ENCODE data around the gene CCDC188.

CCDC188 gene

GRCh38 chr22:20153945-20154344 lies 3.1 kb upstream of the CCDC188 start:
- no peak overlapping the region for H4K91ac ChIP-seq (ENCODE audit: low read depth, low read length, poor library complexity)
- H3K27ac ChIP-seq (replicated peaks; ENCODE audit: low read length) = no peak overlapping the region
- H3K4me1 ChIP-seq (ENCODE audit: control insufficient read depth in 2 of 2, insufficient read depth in 1 of 2, low read depth in 1 of 2, low read length in 2 of 2) = peaks cover 13 to 35% of the 10 kb centered on the region in 2 donors
- H3K9ac ChIP-seq (ENCODE audit: low read depth, low read length, poor library complexity) = peak overlapping the region; percentile 70
- H4K8ac ChIP-seq (ENCODE audit: low read depth, low read length) = no peak overlapping the region
- no peak overlapping the region for H3K4ac ChIP-seq (ENCODE audit: low read length)
- H2BK12ac ChIP-seq (ENCODE audit: low read length) = no peak overlapping the region
- peak overlapping the region; percentile 0 for H3K18ac ChIP-seq (ENCODE audit: low read length)
- no CpG with 5 or more reads among the region's 16 CpGs for WGBS, 2 donors (ENCODE audit: extremely low coverage in 2 of 2, insufficient read length in 2 of 2, insufficient replicate concordance in 1 of 2)
- H3K14ac ChIP-seq (ENCODE audit: low read length) = peak overlapping the region; percentile 94
- no peak overlapping the region for H3K4me3 ChIP-seq (ENCODE audit: low read length in 2 of 2)
- H3K9me3 ChIP-seq (replicated peaks in 1 of 2; ENCODE audit: control insufficient read depth in 2 of 2, insufficient read depth in 1 of 2, low read depth in 1 of 2, low read length in 2 of 2) = peaks cover 0 to 2% of the 10 kb centered on the region in 2 donors
- H2AFZ ChIP-seq (ENCODE audit: low read length) = peak overlapping the region; percentile 21
- no peaks in the 10 kb centered on the region for H3K36me3 ChIP-seq (replicated peaks in 1 of 2; ENCODE audit: control insufficient read depth in 2 of 2, insufficient read depth in 2 of 2, low read length in 2 of 2)
- peak overlapping the region; percentile 71 for H2BK15ac ChIP-seq (ENCODE audit: low read length)
- H3K23ac ChIP-seq (ENCODE audit: low read depth, low read length, poor library complexity) = peak overlapping the region; percentile 66
- no peak overlapping the region for H3K4me2 ChIP-seq (ENCODE audit: insufficient read depth, low read length, poor library complexity, severe bottlenecking)
- H3K27me3 ChIP-seq (ENCODE audit: control insufficient read depth in 3 of 3, insufficient read depth in 3 of 3, low read depth in 1 of 3, low read length in 3 of 3) = no peaks in the 10 kb centered on the region
- no peak for DNase-seq (ENCODE audit: low spot score)
- peak overlapping the region; percentile 86 for H2AK5ac ChIP-seq (ENCODE audit: low read depth, low read length)
- H3K79me1 ChIP-seq (ENCODE audit: low read depth, low read length) = no peaks in the 10 kb centered on the region
- peak overlapping the region; percentile 66 for H2BK5ac ChIP-seq (ENCODE audit: low read length)
- H2BK120ac ChIP-seq (ENCODE audit: low read depth, low read length) = peak overlapping the region; percentile 31

GRCh38 chr22:20152464-20152890 lies 1.6 kb upstream of the CCDC188 start:
- Histone ChIP-seq H4K8ac (ENCODE audit: low read depth, low read length) (no peak overlapping the region), H3K4me1 (ENCODE audit: control insufficient read depth in 2 of 2, insufficient read depth in 1 of 2, low read depth in 1 of 2, low read length in 2 of 2) (peaks cover 11 to 32% of the 10 kb centered on the region in 2 donors), H3K36me3 (replicated peaks in 1 of 2; ENCODE audit: control insufficient read depth in 2 of 2, insufficient read depth in 2 of 2, low read length in 2 of 2) (no peaks in the 10 kb centered on the region), H3K79me1 (ENCODE audit: low read depth, low read length) (no peaks in the 10 kb centered on the region), H3K14ac (ENCODE audit: low read length) (no peak overlapping the region), H2BK120ac (ENCODE audit: low read depth, low read length) (no peak overlapping the region), H2BK12ac (ENCODE audit: low read length) (no peak overlapping the region), H3K4ac (ENCODE audit: low read length) (no peak overlapping the region), H3K27ac (replicated peaks; ENCODE audit: low read length) (no peak overlapping the region), H2BK15ac (ENCODE audit: low read length) (no peak overlapping the region), H3K23ac (ENCODE audit: low read depth, low read length, poor library complexity) (peak overlapping the region; percentile 75), H3K9ac (ENCODE audit: low read depth, low read length, poor library complexity) (no peak overlapping the region), H3K18ac (ENCODE audit: low read length) (peak overlapping the region; percentile 87), H2AFZ (ENCODE audit: low read length) (no peak overlapping the region), H3K27me3 (ENCODE audit: control insufficient read depth in 3 of 3, insufficient read depth in 3 of 3, low read depth in 1 of 3, low read length in 3 of 3) (no peaks in the 10 kb centered on the region), H3K9me3 (replicated peaks in 1 of 2; ENCODE audit: control insufficient read depth in 2 of 2, insufficient read depth in 1 of 2, low read depth in 1 of 2, low read length in 2 of 2) (no peaks in the 10 kb centered on the region), H2AK5ac (ENCODE audit: low read depth, low read length) (peak overlapping the region; percentile 92), H4K91ac (ENCODE audit: low read depth, low read length, poor library complexity) (no peak overlapping the region), H3K4me2 (ENCODE audit: insufficient read depth, low read length, poor library complexity, severe bottlenecking) (no peak overlapping the region), H3K4me3 (ENCODE audit: low read length in 2 of 2) (peak overlapping the region in 1 of 2 donors; percentile 43), H2BK5ac (ENCODE audit: low read length) (peak overlapping the region; percentile 60)
- DNase-seq (ENCODE audit: low spot score) = no peak
- WGBS, 2 donors (ENCODE audit: extremely low coverage in 2 of 2, insufficient read length in 2 of 2, insufficient replicate concordance in 1 of 2) = no CpG with 5 or more reads among the region's 14 CpGs

DNA sequence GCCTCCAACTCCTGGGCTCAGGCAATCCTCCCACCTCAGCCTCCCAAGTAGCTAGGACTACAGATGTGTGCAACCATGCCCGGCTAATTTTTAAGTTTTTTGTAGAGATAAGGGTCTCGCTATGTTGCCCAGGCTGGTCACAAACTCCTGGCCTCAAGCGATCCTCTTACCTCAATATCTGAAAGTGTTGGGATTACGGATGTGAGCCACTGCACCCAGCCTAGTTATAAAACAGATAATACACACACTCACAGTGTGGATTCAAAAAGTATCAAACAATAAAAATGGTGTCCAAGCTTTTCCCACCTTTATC lies 377 bp upstream of the CCDC188 start:
- H3K4me3 ChIP-seq (ENCODE audit: low read length in 2 of 2) = no peak overlapping the region
- H2BK5ac ChIP-seq (ENCODE audit: low read length) = no peak overlapping the region
- no peak overlapping the region for H2BK15ac ChIP-seq (ENCODE audit: low read length)
- H3K27ac ChIP-seq (replicated peaks; ENCODE audit: low read length) = no peak overlapping the region
- H3K36me3 ChIP-seq (replicated peaks in 1 of 2; ENCODE audit: control insufficient read depth in 2 of 2, insufficient read depth in 2 of 2, low read length in 2 of 2) = no peaks in the 10 kb centered on the region
- no peak overlapping the region for H2AFZ ChIP-seq (ENCODE audit: low read length)
- peak overlapping the region; percentile 75 for H2AK5ac ChIP-seq (ENCODE audit: low read depth, low read length)
- no peak overlapping the region for H4K8ac ChIP-seq (ENCODE audit: low read depth, low read length)
- H3K4ac ChIP-seq (ENCODE audit: low read length) = no peak overlapping the region
- H2BK120ac ChIP-seq (ENCODE audit: low read depth, low read length) = no peak overlapping the region
- no CpG with 5 or more reads among the region's 4 CpGs for WGBS, 2 donors (ENCODE audit: extremely low coverage in 2 of 2, insufficient read length in 2 of 2, insufficient replicate concordance in 1 of 2)
- H3K4me1 ChIP-seq (ENCODE audit: control insufficient read depth in 2 of 2, insufficient read depth in 1 of 2, low read depth in 1 of 2, low read length in 2 of 2) = peaks cover 11 to 25% of the 10 kb centered on the region in 2 donors
- H3K14ac ChIP-seq (ENCODE audit: low read length) = no peak overlapping the region
- no peak overlapping the region for H3K18ac ChIP-seq (ENCODE audit: low read length)
- H3K23ac ChIP-seq (ENCODE audit: low read depth, low read length, poor library complexity) = no peak overlapping the region
- no peaks in the 10 kb centered on the region for H3K9me3 ChIP-seq (replicated peaks in 1 of 2; ENCODE audit: control insufficient read depth in 2 of 2, insufficient read depth in 1 of 2, low read depth in 1 of 2, low read length in 2 of 2)
- no peaks in the 10 kb centered on the region for H3K79me1 ChIP-seq (ENCODE audit: low read depth, low read length)
- no peak overlapping the region for H4K91ac ChIP-seq (ENCODE audit: low read depth, low read length, poor library complexity)
- no peaks in the 10 kb centered on the region for H3K27me3 ChIP-seq (ENCODE audit: control insufficient read depth in 3 of 3, insufficient read depth in 3 of 3, low read depth in 1 of 3, low read length in 3 of 3)
- H3K4me2 ChIP-seq (ENCODE audit: insufficient read depth, low read length, poor library complexity, severe bottlenecking) = no peak overlapping the region
- H2BK12ac ChIP-seq (ENCODE audit: low read length) = no peak overlapping the region
- no peak overlapping the region for H3K9ac ChIP-seq (ENCODE audit: low read depth, low read length, poor library complexity)
- no peak for DNase-seq (ENCODE audit: low spot score)

DNA sequence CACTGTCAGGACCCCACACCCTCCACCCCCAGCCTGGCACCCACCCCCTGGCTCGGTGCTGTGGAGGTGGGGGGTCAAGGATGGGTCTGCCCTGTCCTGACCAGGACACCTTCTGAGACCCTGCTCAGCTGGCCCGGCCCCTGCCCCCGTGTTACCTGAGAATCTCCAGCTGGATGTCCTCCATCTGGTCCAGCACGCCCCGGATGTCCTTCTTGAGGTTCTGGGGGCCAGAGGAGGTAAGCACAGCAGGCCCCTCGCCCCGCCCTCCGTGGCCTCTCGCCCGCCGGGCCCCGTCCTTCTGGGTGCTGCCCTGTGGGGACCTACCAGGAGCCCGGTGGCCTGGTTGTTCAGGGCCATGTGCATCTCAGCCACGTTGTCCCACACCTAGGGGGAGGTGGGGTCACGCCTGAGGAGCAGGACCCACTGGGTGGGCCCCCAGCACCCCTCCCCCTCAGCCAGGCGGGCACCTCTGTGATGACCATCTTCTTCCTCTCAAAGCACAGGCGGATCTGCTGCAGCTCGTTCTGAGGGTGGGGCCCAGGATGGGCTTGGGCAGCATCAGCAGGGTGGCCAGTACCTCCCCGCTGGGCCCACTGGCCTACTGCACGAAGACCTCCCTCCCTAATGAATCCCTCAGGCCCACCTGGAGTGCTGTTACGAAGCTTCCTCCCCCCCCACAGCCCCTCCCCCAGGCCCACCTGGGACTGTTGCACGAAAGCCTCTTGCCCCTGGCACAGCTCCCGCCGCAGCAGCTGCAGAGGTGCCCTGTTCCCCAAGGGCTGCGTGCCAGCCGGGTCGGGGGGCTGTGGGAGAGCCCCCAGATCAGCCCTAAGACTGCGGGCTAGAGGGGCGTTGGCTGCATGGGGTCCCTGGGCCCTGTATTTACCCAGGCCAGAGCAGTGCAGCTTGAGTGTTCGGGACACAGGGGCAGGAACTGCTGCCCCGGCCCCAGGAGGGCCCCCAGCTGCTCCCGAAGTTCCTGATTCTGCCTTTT lies 1.3 kb downstream of the CCDC188 start:
- H3K9me3 ChIP-seq (replicated peaks in 1 of 2; ENCODE audit: control insufficient read depth in 2 of 2, insufficient read depth in 1 of 2, low read depth in 1 of 2, low read length in 2 of 2) = no peaks in the 10 kb centered on the region
- H2BK5ac ChIP-seq (ENCODE audit: low read length) = no peak overlapping the region
- no peaks in the 10 kb centered on the region for H3K36me3 ChIP-seq (replicated peaks in 1 of 2; ENCODE audit: control insufficient read depth in 2 of 2, insufficient read depth in 2 of 2, low read length in 2 of 2)
- H4K91ac ChIP-seq (ENCODE audit: low read depth, low read length, poor library complexity) = no peak overlapping the region
- no peak overlapping the region for H3K9ac ChIP-seq (ENCODE audit: low read depth, low read length, poor library complexity)
- no CpG with 5 or more reads among the region's 32 CpGs for WGBS, 2 donors (ENCODE audit: extremely low coverage in 2 of 2, insufficient read length in 2 of 2, insufficient replicate concordance in 1 of 2)
- no peak overlapping the region for H3K4ac ChIP-seq (ENCODE audit: low read length)
- H3K27ac ChIP-seq (replicated peaks; ENCODE audit: low read length) = no peak overlapping the region
- H4K8ac ChIP-seq (ENCODE audit: low read depth, low read length) = no peak overlapping the region
- H3K4me2 ChIP-seq (ENCODE audit: insufficient read depth, low read length, poor library complexity, severe bottlenecking) = no peak overlapping the region
- no peak overlapping the region for H2BK15ac ChIP-seq (ENCODE audit: low read length)
- peak overlapping the region; percentile 73 for H3K23ac ChIP-seq (ENCODE audit: low read depth, low read length, poor library complexity)
- no peak overlapping the region for H2AFZ ChIP-seq (ENCODE audit: low read length)
- H3K14ac ChIP-seq (ENCODE audit: low read length) = peak overlapping the region; percentile 82
- H3K27me3 ChIP-seq (ENCODE audit: control insufficient read depth in 3 of 3, insufficient read depth in 3 of 3, low read depth in 1 of 3, low read length in 3 of 3) = no peaks in the 10 kb centered on the region
- H3K4me3 ChIP-seq (ENCODE audit: low read length in 2 of 2) = no peak overlapping the region
- H2AK5ac ChIP-seq (ENCODE audit: low read depth, low read length) = no peak overlapping the region
- no peak overlapping the region for H3K18ac ChIP-seq (ENCODE audit: low read length)
- no peaks in the 10 kb centered on the region for H3K79me1 ChIP-seq (ENCODE audit: low read depth, low read length)
- no peak for DNase-seq (ENCODE audit: low spot score)
- H2BK12ac ChIP-seq (ENCODE audit: low read length) = no peak overlapping the region
- no peak overlapping the region for H2BK120ac ChIP-seq (ENCODE audit: low read depth, low read length)
- peaks cover 8 to 11% of the 10 kb centered on the region in 2 donors for H3K4me1 ChIP-seq (ENCODE audit: control insufficient read depth in 2 of 2, insufficient read depth in 1 of 2, low read depth in 1 of 2, low read length in 2 of 2)

Data from neuronal stem cell (in vitro differentiated cells).